ENCODE data around the gene C20orf141.
A peak's percentile ranks its signal among the peaks of the same experiment; 100 is the strongest.

Gene C20orf141

DNA sequence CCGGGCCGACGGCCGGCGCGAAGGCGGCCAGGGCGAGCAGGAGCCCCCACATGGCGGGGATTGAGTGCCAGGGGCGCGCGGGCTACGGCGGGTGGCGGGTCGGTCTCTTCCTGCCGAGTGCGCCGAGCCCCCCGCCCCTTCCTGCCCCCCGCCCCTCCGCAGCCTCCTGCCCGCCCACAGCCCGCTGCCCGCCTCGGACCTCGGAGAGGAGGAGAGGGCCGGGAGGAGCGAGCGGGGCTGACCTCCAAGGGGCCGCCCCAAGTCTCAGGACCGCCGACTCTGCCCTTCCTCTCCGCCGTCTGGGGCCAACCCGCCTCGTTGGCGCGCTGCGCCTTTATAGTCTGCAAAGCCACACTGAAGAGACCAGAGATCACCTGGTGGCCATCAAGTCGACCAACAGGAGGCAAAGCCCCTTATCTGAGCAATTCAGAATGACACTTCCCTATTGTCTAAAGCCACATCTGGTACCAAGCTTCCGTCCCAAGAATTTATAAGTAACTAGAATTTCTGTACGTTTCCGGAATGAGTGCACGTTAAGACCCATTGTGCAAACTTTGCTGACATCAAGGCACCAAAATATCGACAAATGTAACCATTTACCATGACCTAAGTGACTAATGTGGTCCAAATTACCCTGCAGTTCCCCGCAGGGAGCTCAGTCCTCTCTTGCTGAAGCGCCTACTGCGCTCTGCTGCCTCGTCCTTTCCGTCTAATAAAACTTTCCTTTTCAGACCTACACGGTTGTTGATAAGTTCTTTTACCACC lies 14.1 kb upstream of the C20orf141 start, which contains the start of gene CPXM1:
Gene CPXM1 (minus strand): TSS at position 107 of the 765 bp plus-strand sequence. CDS start 55 bp downstream, at position 52.
- Histone ChIP-seq H3K23ac (ENCODE audit: low read length) (peak within 1 kb of the TSS; percentile 25), H3K79me1 (ENCODE audit: low read length) (no peaks in the 10 kb centered on the region), H2BK120ac (ENCODE audit: low read depth, low read length) (no peak within 1 kb of the TSS), H3K27ac (ENCODE audit: low read depth, low read length) (peak within 1 kb of the TSS; percentile 22), H3K27me3 (ENCODE audit: insufficient read depth, low read length, poor library complexity) (peaks cover 36% of the 10 kb centered on the region), H3K56ac (ENCODE audit: low read length) (peak within 1 kb of the TSS; percentile 97), H3K9ac (ENCODE audit: low read length) (peak within 1 kb of the TSS; percentile 75), H3K4ac (ENCODE audit: low read depth, low read length) (no peak within 1 kb of the TSS), H3K4me3 (ENCODE audit: low read length) (peak within 1 kb of the TSS; percentile 63), H4K8ac (ENCODE audit: low read depth, low read length) (no peak within 1 kb of the TSS), H2AK5ac (ENCODE audit: low read length) (no peak within 1 kb of the TSS), H2BK5ac (ENCODE audit: low read length) (no peak within 1 kb of the TSS), H3K79me2 (ENCODE audit: control insufficient read depth, insufficient read depth, low read length) (no peaks in the 10 kb centered on the region), H3K4me1 (ENCODE audit: control insufficient read depth, low read depth, low read length) (peaks cover 4% of the 10 kb centered on the region), H3K4me2 (ENCODE audit: low read length) (peak within 1 kb of the TSS; percentile 71), H3K36me3 (ENCODE audit: control insufficient read depth, insufficient read depth, low read length) (peaks cover 9% of the 10 kb centered on the region), H4K5ac (ENCODE audit: low read length) (no peak within 1 kb of the TSS), H3K18ac (ENCODE audit: low read length) (peak within 1 kb of the TSS; percentile 13), H2BK15ac (replicated peaks; ENCODE audit: low read depth) (no peak within 1 kb of the TSS)
- DNase-seq, result peak; percentile 91
- WGBS (ENCODE audit: extremely low coverage, insufficient coverage, low lambda C conversion rate), result no CpG with 5 or more reads among the region's 52 CpGs

DNA sequence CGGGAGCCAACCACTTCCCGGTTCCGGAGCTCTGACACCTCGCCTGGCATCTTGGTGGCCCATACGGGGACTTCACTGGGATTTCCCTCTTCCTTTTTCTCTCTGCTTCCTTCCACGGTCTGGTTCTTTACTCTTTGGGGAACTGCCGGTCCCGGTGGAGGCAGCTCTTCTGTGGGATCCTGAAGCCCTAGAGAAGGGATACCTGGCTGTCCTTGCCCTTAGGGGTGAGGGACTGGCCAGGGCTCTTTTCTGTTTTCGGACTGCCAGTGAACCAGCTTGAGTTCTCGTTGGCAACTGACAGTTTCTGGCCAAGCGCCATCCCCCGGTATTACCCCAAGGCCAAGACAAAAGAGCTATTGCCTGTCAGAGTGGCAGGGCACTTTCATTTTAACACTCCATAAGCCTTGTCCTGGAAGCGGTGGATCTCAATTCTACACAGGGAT lies 13.5 kb upstream of the C20orf141 start:
- peak overlapping the region; percentile 71 for H3K4me2 ChIP-seq (ENCODE audit: low read length)
- H4K8ac ChIP-seq (ENCODE audit: low read depth, low read length), result no peak overlapping the region
- H3K79me2 ChIP-seq (ENCODE audit: control insufficient read depth, insufficient read depth, low read length), result no peaks in the 10 kb centered on the region
- no peak overlapping the region for H2BK5ac ChIP-seq (ENCODE audit: low read length)
- peaks cover 7% of the 10 kb centered on the region for H3K36me3 ChIP-seq (ENCODE audit: control insufficient read depth, insufficient read depth, low read length)
- no peak overlapping the region for H3K4me3 ChIP-seq (ENCODE audit: low read length)
- H3K56ac ChIP-seq (ENCODE audit: low read length), result peak overlapping the region; percentile 77
- H3K18ac ChIP-seq (ENCODE audit: low read length), result peak overlapping the region; percentile 13
- H3K79me1 ChIP-seq (ENCODE audit: low read length), result no peaks in the 10 kb centered on the region
- H2AK5ac ChIP-seq (ENCODE audit: low read length), result no peak overlapping the region
- no peak overlapping the region for H3K27ac ChIP-seq (ENCODE audit: low read depth, low read length)
- WGBS (ENCODE audit: extremely low coverage, insufficient coverage, low lambda C conversion rate), result no CpG with 5 or more reads among the region's 13 CpGs
- peak overlapping the region; percentile 58 for H3K9ac ChIP-seq (ENCODE audit: low read length)
- H3K23ac ChIP-seq (ENCODE audit: low read length), result no peak overlapping the region
- no peak overlapping the region for H4K5ac ChIP-seq (ENCODE audit: low read length)
- H2BK15ac ChIP-seq (replicated peaks; ENCODE audit: low read depth), result no peak overlapping the region
- peaks cover 42% of the 10 kb centered on the region for H3K27me3 ChIP-seq (ENCODE audit: insufficient read depth, low read length, poor library complexity)
- DNase-seq, result no peak
- peaks cover 4% of the 10 kb centered on the region for H3K4me1 ChIP-seq (ENCODE audit: control insufficient read depth, low read depth, low read length)
- no peak overlapping the region for H2BK120ac ChIP-seq (ENCODE audit: low read depth, low read length)
- H3K4ac ChIP-seq (ENCODE audit: low read depth, low read length), result no peak overlapping the region

DNA sequence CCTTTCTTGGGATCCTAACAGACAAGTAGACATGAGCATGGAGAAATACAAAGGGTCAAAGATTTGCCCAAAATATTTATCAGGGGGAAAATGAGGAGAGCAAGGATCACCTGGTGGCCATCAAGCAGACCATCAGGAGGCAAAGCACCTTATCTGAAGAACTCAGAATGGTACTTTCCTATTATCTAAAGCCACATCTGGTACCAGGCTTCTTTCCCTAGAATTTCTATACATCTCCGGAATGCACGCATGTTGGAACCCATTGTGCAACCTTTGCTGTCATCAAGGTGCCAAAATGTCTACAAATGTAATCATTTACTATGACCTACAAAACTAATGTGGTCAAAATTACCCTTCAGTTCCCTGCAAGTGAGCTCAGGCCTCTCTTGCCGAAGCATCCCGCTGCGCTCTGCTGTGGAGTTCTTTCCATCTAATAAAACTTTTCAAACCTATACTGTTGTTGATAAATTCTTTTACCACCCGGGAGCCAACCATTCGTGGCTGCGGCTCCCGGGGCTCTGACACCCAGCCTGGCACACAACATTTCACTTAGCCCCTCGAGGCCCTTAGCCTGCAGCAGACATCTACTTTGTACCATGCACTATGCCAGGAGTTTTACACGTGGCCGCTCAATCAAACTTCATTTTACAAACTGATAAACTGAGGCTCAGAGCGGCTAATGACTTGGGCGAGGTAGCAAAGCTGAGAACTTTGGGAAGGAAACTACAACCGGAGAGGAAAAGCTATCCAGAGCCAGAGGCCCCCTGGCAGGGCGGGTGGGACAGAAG lies 10.6 kb upstream of the C20orf141 start:
- Histone ChIP-seq H2AK5ac (ENCODE audit: low read length) (no peak overlapping the region), H2BK5ac (ENCODE audit: low read length) (no peak overlapping the region), H3K9ac (ENCODE audit: low read length) (no peak overlapping the region), H3K79me2 (ENCODE audit: control insufficient read depth, insufficient read depth, low read length) (no peaks in the 10 kb centered on the region), H3K23ac (ENCODE audit: low read length) (no peak overlapping the region), H3K4ac (ENCODE audit: low read depth, low read length) (no peak overlapping the region), H3K36me3 (ENCODE audit: control insufficient read depth, insufficient read depth, low read length) (no peaks in the 10 kb centered on the region), H3K4me2 (ENCODE audit: low read length) (no peak overlapping the region), H3K27me3 (ENCODE audit: insufficient read depth, low read length, poor library complexity) (peaks cover 55% of the 10 kb centered on the region), H4K8ac (ENCODE audit: low read depth, low read length) (no peak overlapping the region), H3K18ac (ENCODE audit: low read length) (no peak overlapping the region), H3K4me1 (ENCODE audit: control insufficient read depth, low read depth, low read length) (peaks cover 4% of the 10 kb centered on the region), H2BK15ac (replicated peaks; ENCODE audit: low read depth) (no peak overlapping the region), H2BK120ac (ENCODE audit: low read depth, low read length) (no peak overlapping the region), H4K5ac (ENCODE audit: low read length) (no peak overlapping the region), H3K79me1 (ENCODE audit: low read length) (no peaks in the 10 kb centered on the region), H3K56ac (ENCODE audit: low read length) (no peak overlapping the region), H3K27ac (ENCODE audit: low read depth, low read length) (no peak overlapping the region), H3K4me3 (ENCODE audit: low read length) (no peak overlapping the region)
- no peak for DNase-seq
- no CpG with 5 or more reads among the region's 16 CpGs for WGBS (ENCODE audit: extremely low coverage, insufficient coverage, low lambda C conversion rate)

DNA sequence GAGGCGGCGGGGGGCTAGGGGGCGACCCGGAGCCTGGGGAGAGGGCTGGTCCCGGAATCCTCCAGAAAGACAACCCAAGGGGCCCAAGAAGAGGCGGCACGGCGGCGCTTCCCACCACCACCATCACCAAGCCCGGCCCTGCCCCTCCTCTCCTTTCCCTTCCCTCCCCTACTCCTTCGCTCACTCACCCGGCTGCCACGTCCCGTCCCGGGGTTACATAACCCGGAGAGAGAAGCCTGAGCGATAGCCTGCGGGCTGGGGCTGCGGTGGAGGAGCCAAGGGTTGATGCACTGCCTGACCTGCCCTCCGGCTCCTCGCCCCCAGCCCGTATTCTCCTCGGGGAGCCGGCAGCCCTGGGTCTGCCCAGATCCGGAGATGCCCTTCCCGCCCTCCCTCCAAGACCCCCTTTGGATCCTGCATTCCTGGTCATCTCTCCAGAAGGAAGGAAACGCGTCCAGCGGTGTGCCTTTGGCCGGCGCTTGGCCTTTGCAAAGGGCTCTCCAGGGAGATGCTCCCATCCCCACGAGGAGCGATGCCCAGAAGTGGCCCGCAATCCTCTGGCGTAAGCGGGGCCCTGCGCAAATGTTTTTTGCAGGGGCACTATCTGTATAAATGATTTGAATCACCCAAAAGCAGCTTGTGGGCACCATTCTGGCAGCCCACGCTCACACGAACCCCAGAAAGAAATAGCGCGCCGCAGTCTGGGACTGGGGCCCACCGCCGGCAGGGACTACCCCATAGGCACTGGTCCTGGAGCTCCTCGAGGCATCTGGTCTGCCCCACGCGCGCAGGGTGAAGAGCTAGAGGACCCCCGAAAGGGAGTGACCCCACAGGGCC lies 9.7 kb upstream of the C20orf141 start:
- H3K27me3 ChIP-seq (ENCODE audit: insufficient read depth, low read length, poor library complexity), result peaks cover 55% of the 10 kb centered on the region
- no peak for DNase-seq

DNA sequence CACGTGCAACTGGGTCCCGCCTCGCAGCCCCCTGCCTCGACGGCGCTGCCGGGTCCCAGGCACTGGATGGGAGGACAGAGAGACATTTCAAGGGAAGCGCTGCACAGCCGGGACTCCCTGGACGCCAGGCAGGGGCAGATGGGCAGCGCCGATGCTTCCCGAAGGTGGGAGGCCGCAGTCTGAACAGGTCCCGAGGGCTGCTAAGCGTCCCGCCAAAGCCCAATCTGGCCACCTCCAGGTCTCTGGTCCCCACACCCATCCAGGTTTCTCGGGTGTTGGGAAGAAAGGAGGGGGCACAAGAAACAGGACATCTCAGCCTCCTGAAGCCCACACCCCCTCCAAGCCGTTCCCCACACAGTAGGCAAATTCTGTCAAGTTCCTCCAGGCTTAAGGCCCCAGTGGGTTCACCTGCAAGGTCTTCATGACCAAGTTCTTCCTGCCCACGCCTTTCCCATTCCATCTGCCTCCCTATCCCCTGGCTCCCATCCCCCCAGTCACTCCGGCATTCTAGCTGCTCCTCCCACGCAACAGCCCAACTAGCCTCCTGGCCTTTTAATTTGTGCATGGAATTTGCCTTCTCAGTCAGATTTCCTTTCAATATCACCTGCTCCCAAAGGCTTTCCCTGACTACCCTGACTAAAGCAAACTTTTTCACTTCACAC lies 9.0 kb upstream of the C20orf141 start:
- no peak overlapping the region for H3K4me3 ChIP-seq (ENCODE audit: low read length)
- H3K27me3 ChIP-seq (ENCODE audit: insufficient read depth, low read length, poor library complexity), result peaks cover 55% of the 10 kb centered on the region
- WGBS (ENCODE audit: extremely low coverage, insufficient coverage, low lambda C conversion rate), result no CpG with 5 or more reads among the region's 22 CpGs
- no peak overlapping the region for H3K9ac ChIP-seq (ENCODE audit: low read length)
- no peak overlapping the region for H3K4ac ChIP-seq (ENCODE audit: low read depth, low read length)
- no peak overlapping the region for H3K27ac ChIP-seq (ENCODE audit: low read depth, low read length)
- no peak overlapping the region for H3K56ac ChIP-seq (ENCODE audit: low read length)
- H3K79me1 ChIP-seq (ENCODE audit: low read length), result no peaks in the 10 kb centered on the region
- no peak overlapping the region for H3K4me2 ChIP-seq (ENCODE audit: low read length)
- H4K8ac ChIP-seq (ENCODE audit: low read depth, low read length), result no peak overlapping the region
- DNase-seq, result no peak
- H3K36me3 ChIP-seq (ENCODE audit: control insufficient read depth, insufficient read depth, low read length), result no peaks in the 10 kb centered on the region
- no peak overlapping the region for H3K18ac ChIP-seq (ENCODE audit: low read length)
- H2BK5ac ChIP-seq (ENCODE audit: low read length), result no peak overlapping the region
- no peaks in the 10 kb centered on the region for H3K79me2 ChIP-seq (ENCODE audit: control insufficient read depth, insufficient read depth, low read length)
- no peak overlapping the region for H3K23ac ChIP-seq (ENCODE audit: low read length)
- peaks cover 1% of the 10 kb centered on the region for H3K4me1 ChIP-seq (ENCODE audit: control insufficient read depth, low read depth, low read length)
- H2BK15ac ChIP-seq (replicated peaks; ENCODE audit: low read depth), result no peak overlapping the region
- no peak overlapping the region for H4K5ac ChIP-seq (ENCODE audit: low read length)
- H2AK5ac ChIP-seq (ENCODE audit: low read length), result no peak overlapping the region
- H2BK120ac ChIP-seq (ENCODE audit: low read depth, low read length), result no peak overlapping the region

More for the DNA sequence above, 9.7 kb upstream of the C20orf141 start:
- Histone ChIP-seq H3K4me1 (ENCODE audit: control insufficient read depth, low read depth, low read length) (peaks cover 1% of the 10 kb centered on the region), H3K4me2 (ENCODE audit: low read length) (no peak overlapping the region), H4K8ac (ENCODE audit: low read depth, low read length) (no peak overlapping the region), H3K56ac (ENCODE audit: low read length) (no peak overlapping the region), H3K4ac (ENCODE audit: low read depth, low read length) (no peak overlapping the region), H3K79me2 (ENCODE audit: control insufficient read depth, insufficient read depth, low read length) (no peaks in the 10 kb centered on the region), H3K27ac (ENCODE audit: low read depth, low read length) (no peak overlapping the region), H3K18ac (ENCODE audit: low read length) (no peak overlapping the region), H2BK15ac (replicated peaks; ENCODE audit: low read depth) (no peak overlapping the region), H2BK120ac (ENCODE audit: low read depth, low read length) (no peak overlapping the region), H3K79me1 (ENCODE audit: low read length) (no peaks in the 10 kb centered on the region), H3K4me3 (ENCODE audit: low read length) (no peak overlapping the region), H3K36me3 (ENCODE audit: control insufficient read depth, insufficient read depth, low read length) (no peaks in the 10 kb centered on the region), H2AK5ac (ENCODE audit: low read length) (no peak overlapping the region), H4K5ac (ENCODE audit: low read length) (no peak overlapping the region), H3K9ac (ENCODE audit: low read length) (no peak overlapping the region), H3K23ac (ENCODE audit: low read length) (no peak overlapping the region), H2BK5ac (ENCODE audit: low read length) (no peak overlapping the region)
- WGBS (ENCODE audit: extremely low coverage, insufficient coverage, low lambda C conversion rate), result no CpG with 5 or more reads among the region's 49 CpGs
